ENCODE results near the gene LCN6. TPM values are rescaled to one million over a fixed set of nuclear protein-coding genes. Genes with fewer than 3 reads are reported as not detected.
"Not testable (repeated sequence)": the region's sequence is repeated elsewhere in the genome, so short reads cannot be mapped to it uniquely, and the experiment has no call there.

Gene LCN6
- total and polyA plus RNA-seq, 7 donors, result 0.44 to 15.0 (median 10.7) TPM

DNA sequence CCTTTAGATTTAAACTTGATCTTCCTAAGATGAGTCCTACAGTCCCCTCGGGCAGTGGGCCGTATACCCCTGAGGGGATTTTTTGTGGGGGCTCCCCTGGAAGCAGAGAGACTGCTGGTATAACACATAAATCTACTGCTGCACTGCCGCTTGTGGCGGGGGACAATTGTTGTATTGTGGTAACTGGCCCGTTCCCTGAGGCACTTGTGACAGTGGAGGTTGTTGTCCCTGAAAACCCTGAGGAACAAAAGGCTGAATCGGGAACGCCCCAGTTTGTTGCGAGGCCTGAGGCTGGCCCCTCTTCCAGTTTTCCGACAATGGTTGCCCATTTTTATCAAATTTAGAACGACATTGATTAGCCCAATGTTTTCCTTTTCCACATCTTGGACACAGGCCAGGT lies 38.1 kb upstream of the LCN6 start:
- H3K36me3 ChIP-seq (ENCODE audit: insufficient read depth in 1 of 2, low read depth in 1 of 2), result no peaks in the 10 kb centered on the region
- ATAC-seq (no peak), DNase-seq (no peak)
- H3K27me3 ChIP-seq (ENCODE audit: insufficient read depth in 3 of 3, low read length in 2 of 3), result no peaks in the 10 kb centered on the region
- H3K27ac ChIP-seq, result no peak overlapping the region
- TF ChIP-seq, protein P1, sequence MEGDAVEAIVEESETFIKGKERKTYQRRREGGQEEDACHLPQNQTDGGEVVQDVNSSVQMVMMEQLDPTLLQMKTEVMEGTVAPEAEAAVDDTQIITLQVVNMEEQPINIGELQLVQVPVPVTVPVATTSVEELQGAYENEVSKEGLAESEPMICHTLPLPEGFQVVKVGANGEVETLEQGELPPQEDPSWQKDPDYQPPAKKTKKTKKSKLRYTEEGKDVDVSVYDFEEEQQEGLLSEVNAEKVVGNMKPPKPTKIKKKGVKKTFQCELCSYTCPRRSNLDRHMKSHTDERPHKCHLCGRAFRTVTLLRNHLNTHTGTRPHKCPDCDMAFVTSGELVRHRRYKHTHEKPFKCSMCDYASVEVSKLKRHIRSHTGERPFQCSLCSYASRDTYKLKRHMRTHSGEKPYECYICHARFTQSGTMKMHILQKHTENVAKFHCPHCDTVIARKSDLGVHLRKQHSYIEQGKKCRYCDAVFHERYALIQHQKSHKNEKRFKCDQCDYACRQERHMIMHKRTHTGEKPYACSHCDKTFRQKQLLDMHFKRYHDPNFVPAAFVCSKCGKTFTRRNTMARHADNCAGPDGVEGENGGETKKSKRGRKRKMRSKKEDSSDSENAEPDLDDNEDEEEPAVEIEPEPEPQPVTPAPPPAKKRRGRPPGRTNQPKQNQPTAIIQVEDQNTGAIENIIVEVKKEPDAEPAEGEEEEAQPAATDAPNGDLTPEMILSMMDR (IDR thresholded peaks at IDR 0.05), result no peak
- H3K4me3 ChIP-seq, result no peak overlapping the region
- H3K9me3 ChIP-seq, result no peaks in the 10 kb centered on the region
- peaks cover 12% of the 10 kb centered on the region for H3K4me1 ChIP-seq
- intact Hi-C loops (cut with DNase I), result loop anchor here (10.0 kb wide), 1 partner anchor 278 kb away; no protein-coding TSS in a partner anchor
- 71 to 75% (median 73%) methylated on average over 10 of the region's 10 CpGs for WGBS, 3 donors

DNA sequence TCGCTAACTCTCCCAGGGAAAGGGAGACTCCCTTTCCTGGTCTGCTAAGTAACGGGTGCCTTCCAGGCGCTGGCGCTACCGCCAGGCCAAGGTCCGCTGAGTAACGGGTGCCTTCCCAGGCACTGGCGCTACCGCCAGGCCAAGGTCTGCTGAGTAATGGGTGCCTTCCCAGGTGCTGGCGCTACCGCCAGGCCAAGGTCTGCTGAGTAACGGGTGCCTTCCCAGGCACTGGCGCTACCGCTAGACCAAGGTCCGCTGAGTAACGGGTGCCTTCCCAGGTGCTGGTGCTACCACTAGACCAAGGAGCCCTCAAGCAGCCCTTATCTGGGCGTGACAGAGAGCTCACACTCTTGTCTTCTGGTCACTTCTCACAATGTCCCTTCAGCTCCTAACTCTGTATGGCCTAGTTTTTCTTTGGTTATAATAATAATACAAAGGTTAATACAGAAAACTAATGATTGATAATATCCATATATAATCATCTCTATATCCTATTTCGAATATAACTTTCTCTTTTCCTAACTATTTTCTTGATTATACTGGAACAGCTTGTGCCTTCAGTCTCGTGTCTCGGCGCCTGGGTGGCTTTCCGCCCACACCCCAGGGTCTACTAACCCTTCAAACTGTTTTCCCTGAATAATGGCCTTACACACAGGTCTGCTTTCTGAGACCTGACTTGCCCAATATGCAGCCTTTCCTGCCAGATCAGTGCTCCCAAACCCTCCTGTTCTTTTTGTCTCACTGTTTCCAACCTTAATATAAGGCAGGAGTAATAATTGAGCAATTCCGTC lies 37.4 kb upstream of the LCN6 start:
- not testable (repeated sequence) for ATAC-seq; H3K36me3 ChIP-seq (ENCODE audit: insufficient read depth in 1 of 2, low read depth in 1 of 2); H3K4me3 ChIP-seq; H3K9me3 ChIP-seq; H3K27ac ChIP-seq; H3K27me3 ChIP-seq (ENCODE audit: insufficient read depth in 3 of 3, low read length in 2 of 3); DNase-seq
- intact Hi-C loops (cut with DNase I), result loop anchor here (10.0 kb wide), 1 partner anchor 279 kb away; no protein-coding TSS in a partner anchor
- WGBS, 3 donors, result 83 to 90% (median 87%) methylated on average over 23 of the region's 23 CpGs
- H3K4me1 ChIP-seq, result peaks cover 12% of the 10 kb centered on the region

DNA sequence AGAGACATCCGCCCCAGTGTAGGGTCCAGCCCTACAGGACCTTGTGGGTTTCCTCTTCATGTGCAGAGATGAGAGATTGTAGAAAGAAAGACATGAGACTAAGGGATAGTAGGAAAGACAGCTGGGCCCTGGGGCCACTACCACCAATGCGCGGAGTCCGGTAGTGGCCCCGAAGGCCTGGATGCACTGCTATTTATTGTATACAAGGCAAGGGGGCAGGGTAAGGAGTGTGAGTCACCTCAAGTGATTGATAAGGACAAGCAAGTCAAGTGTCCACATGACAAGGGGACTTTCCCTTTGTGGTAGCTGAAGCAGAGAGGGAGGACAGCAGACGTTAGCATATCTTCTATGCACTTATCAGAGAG lies 36.7 kb upstream of the LCN6 start:
- intact Hi-C loops (cut with DNase I), result loop anchor here (10.0 kb wide), 1 partner anchor 280 kb away; no protein-coding TSS in a partner anchor
- no peaks in the 10 kb centered on the region for H3K27me3 ChIP-seq (ENCODE audit: insufficient read depth in 3 of 3, low read length in 2 of 3)
- ATAC-seq (no peak), DNase-seq (no peak)
- no peaks in the 10 kb centered on the region for H3K36me3 ChIP-seq (ENCODE audit: insufficient read depth in 1 of 2, low read depth in 1 of 2)
- peaks cover 6% of the 10 kb centered on the region for H3K4me1 ChIP-seq
- 89 to 96% (median 90%) methylated on average over 6 of the region's 6 CpGs for WGBS, 3 donors
- no peak overlapping the region for H3K4me3 ChIP-seq
- TF ChIP-seq, protein P1 (IDR thresholded peaks at IDR 0.05), result no peak
- H3K9me3 ChIP-seq, result no peaks in the 10 kb centered on the region
- H3K27ac ChIP-seq, result no peak overlapping the region

DNA sequence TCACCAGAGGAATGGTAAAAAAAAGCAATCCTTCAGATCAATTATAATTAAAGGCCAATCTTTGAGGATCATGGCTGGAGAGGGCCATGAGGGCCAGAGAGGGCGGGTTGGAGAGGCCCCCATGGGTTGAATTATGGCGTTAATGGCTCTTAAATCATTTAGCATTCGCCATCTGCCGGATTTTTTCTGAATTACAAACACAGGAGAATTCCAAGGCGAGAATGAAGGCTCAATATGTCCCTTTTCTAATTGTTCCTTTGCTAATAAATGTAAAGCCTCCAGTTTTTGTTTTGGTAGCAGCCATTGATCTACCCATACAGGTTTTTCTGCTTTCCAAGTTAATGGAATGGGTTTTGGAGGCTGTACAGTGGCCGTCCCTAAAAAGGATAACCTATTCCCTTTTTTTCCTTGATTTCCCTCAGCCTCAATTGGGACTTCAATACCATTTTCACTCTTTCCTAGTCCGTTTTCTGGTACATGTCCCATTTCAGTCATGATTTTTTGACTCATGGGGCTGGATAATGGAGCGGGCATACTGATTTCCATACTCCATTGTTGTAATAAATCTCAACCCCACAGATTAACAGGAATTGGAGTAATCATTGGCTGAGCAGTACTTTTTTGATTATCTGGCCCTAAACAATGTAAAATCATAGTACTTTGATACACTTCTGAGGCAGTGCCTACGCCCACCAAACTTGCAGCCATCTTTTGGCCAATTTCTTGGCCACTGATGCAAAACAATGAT lies 36.1 kb upstream of the LCN6 start:
- DNase-seq, result no peak
- no peak for ATAC-seq
- Histone ChIP-seq H3K36me3 (ENCODE audit: insufficient read depth in 1 of 2, low read depth in 1 of 2) (no peaks in the 10 kb centered on the region), H3K27ac (no peak overlapping the region), H3K4me1 (peaks cover 5% of the 10 kb centered on the region), H3K4me3 (no peak overlapping the region), H3K9me3 (no peaks in the 10 kb centered on the region), H3K27me3 (ENCODE audit: insufficient read depth in 3 of 3, low read length in 2 of 3) (no peaks in the 10 kb centered on the region)
- intact Hi-C loops (cut with DNase I), result loop anchor here (10.0 kb wide), 1 partner anchor 280 kb away; no protein-coding TSS in a partner anchor
- 50 to 64% (median 58%) methylated on average over 9 of the region's 9 CpGs for WGBS, 3 donors
- TF ChIP-seq, protein P1 (IDR thresholded peaks at IDR 0.05), result peak; percentile 39

DNA sequence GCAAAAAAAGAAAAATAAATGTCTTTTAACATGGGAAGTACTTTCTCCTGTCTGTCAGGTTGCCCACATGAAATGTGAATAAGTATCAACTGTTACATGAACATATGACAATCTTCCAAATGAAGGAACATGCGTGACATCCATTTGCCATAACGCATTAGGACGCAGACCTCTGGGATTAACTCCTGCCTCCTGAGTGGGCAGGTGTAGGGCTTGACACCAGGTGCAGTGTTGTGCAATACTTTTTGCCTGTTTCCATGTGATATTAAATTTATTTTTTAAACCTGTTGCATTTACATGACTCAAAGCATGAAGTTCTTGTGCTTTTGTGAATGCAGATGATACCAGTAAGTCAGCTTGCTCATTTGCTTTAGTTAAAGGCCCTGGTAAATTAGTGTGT lies 34.1 kb upstream of the LCN6 start:
- WGBS, 3 donors, result 79 to 89% (median 84%) methylated on average over 3 of the region's 3 CpGs
- ATAC-seq (no peak), DNase-seq (no peak)
- no peak overlapping the region for H3K27ac ChIP-seq
- no peaks in the 10 kb centered on the region for H3K9me3 ChIP-seq
- no peaks in the 10 kb centered on the region for H3K27me3 ChIP-seq (ENCODE audit: insufficient read depth in 3 of 3, low read length in 2 of 3)
- TF ChIP-seq, protein P1 (IDR thresholded peaks at IDR 0.05), result no peak
- no peaks in the 10 kb centered on the region for H3K36me3 ChIP-seq (ENCODE audit: insufficient read depth in 1 of 2, low read depth in 1 of 2)
- H3K4me1 ChIP-seq, result peaks cover 1% of the 10 kb centered on the region
- H3K4me3 ChIP-seq, result no peak overlapping the region
- intact Hi-C loops (cut with DNase I), result loop anchor here (10.0 kb wide), 1 partner anchor 282 kb away; no protein-coding TSS in a partner anchor

All from psoas muscle (tissue), 8 donors.